ENCODE data around the gene PTPN23.
"Not testable (repeated sequence)": the region's sequence is repeated elsewhere in the genome, so short reads cannot be mapped to it uniquely, and the experiment has no call there.

GRCh38 chr3:47360110-47360517 lies 20.7 kb upstream of the PTPN23 start:
- TF ChIP-seq CTCF (IDR thresholded peaks at IDR 0.05); ZNF232 (CRISPR knock-in tag; IDR thresholded peaks at IDR 0.05): not testable (repeated sequence)

Measured in WTC11 (cell line).